T-helper 1 cell treated with Interleukin-12 subunit alpha and Interleukin-12 subunit beta and Interleukin-4 antibody, amounts not matched to agents 30 ng/mL and 1 ng/mL, for 36 hours (primary cell): Measurements from ENCODE around the gene SLC18A3. TPM values are rescaled to one million over a fixed set of nuclear protein-coding genes. Genes with fewer than 3 reads are reported as not detected.

Experiments
- intact Hi-C: fragments of 100-400 bp; cut with micrococcal nuclease; formaldehyde crosslinking; loops from one replicate; pipeline ENCODE4 v1.15.1; 2024
- total RNA-seq: library from RNA; stranded (reverse); gene quantifications from 2 replicates; pipeline ENCODE4 v1.2.3, GENCODE V29; 2022

SLC18A3 gene
- total RNA-seq, 1 donor from 2014 or later: not detected

DNA sequence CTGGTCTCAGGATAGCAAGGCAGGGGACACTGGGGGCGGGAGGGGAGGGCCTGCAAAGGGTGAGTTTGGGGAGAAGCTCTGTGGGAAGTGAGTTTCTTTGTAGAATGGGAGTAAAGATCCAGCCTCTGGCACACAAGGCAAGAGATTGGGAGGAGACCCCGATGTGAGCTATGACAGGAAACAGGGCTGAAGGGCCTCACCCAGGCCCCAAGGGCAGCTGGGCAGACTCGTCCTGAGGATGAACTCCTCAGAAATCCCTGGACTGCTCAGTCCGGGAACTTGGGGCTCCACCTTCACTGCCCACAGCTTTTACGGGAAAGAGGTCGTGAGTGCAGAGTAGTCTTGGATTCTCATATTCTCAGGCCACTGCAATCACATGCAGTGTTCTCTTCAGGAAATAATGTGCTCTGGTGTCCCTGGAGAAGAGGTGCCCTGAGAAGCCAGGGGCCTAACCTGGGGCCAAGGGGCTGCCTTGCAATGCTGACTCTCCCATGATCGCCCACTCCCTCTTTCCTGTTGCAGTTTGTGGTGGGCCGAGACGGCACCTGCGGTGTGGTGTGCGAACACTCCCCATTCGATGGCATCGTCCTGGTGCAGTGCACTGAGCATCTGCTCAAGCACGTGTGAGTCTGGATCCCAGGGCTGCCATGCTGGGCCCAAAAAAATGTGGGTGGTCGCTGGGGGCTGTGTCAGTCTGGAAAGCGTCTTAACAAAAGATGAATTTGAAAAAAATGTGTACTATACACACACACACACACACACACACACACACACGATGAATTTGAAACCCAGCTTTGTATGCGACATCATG, 38.1 kb downstream of the SLC18A3 start:
- intact Hi-C loops: no loop called here

DNA sequence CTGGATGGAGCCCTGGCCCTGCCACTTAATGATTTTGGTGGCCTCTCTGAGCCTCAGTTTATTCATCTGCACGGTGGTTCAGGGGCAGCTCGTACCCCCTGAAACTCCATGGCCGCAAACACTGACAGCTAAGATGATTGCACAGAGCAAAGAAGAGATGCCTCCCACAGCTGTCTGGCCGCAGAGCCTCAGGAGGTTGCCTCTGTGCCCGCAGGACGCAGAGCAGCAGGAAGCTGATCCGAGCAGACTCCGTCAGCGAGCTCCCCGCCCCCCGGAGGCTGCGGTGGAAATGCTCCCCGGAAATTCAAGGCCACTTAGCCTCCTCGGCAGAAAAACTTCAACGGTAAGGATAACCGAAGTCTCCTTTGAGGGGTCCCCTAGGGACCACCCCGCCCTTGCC, 39.2 kb downstream of the SLC18A3 start:
- intact Hi-C loops: loop anchor here (1.0 kb wide), 1 partner anchor 42 kb away; no protein-coding TSS in a partner anchor

DNA sequence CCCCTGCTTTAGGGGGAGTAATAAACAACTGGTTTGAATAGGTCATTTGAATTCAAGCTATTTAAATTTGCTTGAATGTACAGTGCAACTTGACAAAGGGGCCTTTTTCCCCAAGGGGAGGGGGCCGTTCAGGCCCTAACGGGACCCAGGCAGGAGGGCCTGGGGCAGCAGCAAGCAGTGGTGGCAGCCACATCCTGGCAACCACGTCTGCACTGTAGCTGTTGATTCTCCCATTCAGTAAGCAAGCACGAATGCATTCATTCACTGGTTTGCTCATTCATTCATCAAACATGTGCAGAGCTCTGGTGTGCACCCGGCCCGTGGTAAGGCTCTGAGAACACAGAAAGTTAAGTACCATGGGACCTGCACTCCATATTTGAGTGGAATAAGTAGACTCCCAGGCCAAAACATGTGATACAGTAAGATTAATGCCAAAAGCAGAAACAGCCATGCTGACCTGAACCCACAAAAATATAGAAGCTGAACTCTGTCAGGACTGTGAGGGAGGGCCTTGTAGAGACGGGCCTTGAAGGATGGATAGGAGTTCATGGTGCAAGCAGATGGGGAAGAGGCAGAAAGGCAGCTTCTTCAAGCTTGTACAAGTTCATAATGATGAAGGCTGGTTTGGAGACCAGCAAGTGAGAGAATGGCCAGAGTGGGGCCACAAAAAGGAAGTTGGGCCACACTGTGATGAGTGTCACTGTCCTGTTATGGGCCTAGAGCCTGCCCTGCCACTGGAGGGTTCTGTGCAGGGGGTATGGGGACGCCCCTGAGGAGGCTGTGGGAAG, 40.0 kb downstream of the SLC18A3 start:
- intact Hi-C loops: loop anchor here (1.0 kb wide), 1 partner anchor 43 kb away; no protein-coding TSS in a partner anchor

DNA sequence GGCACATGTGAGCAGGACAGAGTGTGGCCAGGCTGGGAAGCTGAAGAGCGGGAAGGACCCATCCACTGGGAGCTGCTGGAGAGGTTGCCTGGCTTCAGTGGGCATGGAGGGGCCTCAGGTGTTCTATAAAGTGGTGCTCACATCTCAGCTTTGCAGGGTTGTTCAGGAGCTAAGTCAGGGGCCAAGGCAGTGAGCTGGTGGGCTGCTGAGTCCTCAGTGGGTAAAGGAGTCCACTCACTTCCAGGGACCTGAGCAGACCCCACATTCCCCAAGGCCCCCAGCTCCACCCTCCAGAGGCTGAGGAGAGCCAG, 40.6 kb downstream of the SLC18A3 start:
- intact Hi-C loops: loop anchor here (1.0 kb wide), 1 partner anchor 291 kb away; no protein-coding TSS in a partner anchor

DNA sequence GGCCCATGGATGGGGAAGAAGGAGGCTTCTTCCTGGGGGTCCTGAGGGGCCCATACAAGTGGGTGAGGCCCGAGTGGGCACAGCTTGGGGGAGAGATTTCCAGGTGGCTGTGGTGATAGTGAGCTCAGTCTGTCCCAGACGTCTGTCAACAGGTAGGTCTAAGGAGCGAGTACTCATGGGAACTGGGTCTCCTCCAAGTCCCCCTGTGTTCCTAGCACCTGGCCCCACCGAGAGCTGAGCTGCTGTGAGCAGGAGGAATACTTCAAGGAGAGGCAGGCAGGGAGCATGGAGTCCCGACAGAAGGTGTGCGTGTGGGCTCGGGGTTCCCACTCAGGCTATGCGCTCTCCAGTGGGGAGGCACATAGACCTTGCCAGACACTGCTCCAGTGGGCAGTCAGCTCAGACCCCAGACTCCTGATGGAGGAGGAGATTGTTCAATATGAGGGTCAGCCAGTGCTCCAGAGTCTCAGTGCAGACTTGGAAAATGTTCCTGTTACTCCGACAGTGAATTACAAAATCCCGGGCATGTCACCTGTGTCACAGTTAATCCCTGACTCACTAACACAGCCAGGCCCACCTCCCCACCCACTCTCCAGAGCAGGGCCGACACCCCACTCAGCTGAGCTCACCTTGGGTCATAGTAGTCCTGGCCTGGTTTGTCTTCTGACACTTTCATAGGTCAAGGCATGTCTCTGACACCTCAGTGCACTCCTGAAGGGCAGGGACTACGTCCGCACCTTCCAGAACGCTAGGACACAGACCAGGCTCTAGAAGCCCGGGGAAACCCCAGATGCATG, 41.1 kb downstream of the SLC18A3 start:
- intact Hi-C loops: loop anchor here (1.0 kb wide), 1 partner anchor 290 kb away; no protein-coding TSS in a partner anchor

DNA sequence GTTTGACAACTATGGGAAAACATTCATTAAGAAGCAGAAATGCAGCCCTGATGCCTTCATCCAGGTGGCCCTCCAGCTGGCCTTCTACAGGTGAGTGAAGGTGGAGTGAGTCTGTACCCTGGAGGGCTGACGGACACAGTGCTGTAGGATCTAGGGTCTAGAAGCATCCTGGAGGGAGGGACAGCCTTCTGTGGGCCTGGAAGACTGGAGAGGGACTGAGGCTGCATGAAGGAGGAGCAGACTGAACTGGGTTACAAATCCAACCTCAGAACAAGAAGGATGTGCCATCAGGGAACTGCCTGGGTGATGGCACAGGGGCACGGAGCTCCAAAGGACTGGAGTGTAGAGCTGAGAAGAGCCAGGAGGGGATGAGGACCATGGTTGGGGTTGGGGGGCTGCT, 41.8 kb downstream of the SLC18A3 start:
- intact Hi-C loops: loop anchor here (1.0 kb wide), 1 partner anchor 289 kb away; no protein-coding TSS in a partner anchor

DNA sequence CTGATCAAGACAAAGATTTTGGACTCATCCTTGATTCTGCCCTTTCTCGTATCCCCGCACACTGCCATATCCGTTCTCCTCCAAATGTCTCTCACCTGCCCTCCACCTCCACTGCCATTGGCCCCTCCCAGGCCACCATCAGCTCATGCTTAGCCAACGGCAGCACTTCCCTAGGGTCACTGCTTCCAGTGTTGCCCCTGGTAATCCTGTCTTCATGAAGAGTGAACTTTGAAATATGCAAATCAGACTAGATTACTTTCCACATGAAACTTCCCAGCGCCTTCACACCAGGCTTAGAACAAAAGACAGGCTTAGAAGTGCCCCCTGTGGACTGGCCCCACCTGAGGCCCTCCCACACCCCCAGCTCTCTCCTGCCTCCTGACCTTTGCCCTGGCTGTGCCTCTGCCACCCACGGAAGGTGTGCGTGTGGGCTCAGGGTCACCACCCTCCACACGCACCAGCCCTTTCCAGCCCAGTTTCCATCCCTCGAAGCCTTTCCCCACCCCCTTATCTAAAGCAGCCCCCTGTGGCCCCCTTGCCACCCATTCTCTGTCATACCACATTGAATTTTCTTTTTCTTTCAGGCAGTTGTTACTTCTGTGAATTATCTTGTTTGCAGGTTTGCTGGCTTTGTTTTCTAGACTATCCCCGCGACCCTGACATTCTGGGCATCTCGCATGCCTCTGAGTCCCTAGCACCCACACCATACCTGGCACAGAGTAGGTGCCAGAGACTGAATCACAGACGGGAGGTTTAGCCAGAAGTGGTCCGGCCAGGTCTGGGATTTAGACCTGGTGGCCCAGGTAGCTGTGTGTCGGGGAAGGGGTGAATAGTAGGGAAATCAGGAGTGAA, 42.5 kb downstream of the SLC18A3 start:
- intact Hi-C loops: no loop called here

DNA sequence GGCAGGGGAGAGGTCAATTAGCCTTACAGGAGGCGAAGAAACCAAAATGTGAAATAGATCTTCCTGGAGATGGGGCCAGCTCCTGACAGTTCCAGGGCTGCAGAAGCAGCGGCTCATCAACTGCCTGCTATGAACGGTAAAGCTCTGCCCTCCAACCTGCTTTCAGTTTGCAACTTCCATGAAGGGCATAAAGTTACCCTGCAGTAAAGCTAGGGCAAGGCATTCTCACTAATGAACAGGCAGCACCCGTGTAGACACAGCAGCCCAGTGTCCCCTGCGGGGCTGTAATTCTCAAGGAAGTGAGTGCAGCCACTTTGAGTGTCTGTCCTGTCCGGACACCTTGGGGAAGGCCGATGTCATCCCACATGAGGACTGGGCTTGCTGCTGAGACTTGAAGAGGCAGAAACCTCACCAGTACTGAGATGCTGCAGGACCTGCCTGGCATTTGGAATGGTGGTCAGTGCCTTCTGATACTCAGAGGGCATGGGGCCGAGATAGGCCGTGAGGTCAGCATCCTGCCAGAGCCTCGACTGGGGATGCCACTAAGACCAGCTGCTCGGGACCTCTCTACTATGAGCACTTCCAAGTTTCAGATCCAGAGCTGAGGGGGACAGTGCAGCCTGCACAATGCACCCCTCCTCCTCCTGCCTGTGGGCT, 43.3 kb downstream of the SLC18A3 start:
- intact Hi-C loops: no loop called here

DNA sequence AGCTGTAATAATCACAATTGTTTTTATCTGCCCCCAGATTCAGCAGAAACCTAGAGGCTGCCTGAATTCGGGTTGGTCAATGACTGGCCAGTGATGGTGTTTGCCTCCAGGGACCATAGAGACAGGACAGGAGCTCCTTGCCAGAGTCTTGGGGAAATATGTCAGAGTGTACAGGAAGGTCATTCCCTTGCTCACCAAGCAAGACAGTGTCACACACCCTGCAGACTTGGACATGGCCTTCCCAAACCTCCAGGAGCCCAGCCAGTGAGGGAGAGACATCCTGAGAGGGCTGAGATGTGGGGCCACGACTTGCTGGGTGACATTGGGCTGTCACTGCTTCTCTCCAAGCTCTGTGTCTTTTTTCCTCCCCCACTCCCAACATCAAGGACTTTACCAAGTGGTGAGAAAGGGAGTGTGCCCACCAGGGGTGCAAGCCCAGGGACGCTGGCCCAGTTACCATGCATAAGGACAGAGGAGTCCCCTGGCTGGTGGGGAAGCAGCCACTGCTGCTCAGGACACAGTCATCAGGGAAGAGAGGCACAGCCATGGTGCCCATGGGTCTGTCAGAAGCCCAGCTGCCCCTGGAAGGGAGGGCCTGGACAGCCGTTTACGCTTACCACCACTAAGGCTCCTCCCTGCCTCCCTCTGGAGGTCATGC, 44.1 kb downstream of the SLC18A3 start:
- intact Hi-C loops: no loop called here

DNA sequence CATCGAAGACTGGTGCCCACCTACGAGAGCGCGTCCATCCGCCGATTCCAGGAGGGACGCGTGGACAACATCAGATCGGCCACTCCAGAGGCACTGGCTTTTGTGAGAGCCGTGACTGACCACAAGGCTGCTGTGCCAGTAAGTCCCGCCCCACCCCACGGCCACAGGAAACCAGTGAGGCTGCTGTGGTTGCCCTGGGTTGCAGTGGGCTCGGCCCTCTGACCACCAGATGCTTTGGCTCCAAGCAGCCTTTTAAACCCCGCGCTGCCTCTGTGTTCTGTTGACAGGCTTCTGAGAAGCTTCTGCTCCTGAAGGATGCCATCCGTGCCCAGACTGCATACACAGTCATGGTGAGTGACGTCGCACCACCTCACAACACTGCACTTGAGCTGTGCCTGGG, 45.0 kb downstream of the SLC18A3 start:
- intact Hi-C loops: no loop called here

DNA sequence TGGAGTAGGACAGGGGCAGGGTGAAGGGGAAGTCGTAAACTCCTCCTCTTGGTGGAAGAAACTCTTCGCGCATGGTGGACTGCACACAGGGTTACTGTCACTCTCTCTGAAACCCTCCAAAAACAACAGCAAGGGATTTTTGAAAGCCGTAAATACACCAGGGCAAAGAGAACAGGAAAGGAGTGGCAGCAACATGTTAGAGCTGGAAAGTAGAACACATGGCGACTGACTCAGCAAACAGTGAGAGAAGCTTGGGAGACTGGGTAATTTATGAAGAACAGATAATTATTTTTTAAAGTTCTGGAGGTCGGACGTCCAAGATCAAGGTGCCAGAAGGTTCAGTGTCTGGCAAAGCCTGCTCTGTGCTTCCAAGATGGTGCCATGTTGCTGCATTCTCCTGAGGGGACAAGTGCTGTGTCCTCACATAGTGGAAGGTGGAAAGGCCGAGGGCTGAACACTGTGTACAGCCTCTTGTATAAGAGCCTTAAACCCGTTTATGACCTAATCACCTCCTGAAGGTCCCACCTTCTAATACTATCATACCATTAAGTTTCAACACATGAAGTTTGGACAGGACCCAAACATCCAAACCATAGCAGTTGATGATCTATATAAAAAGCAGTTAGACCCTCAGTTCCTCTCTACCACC, 46.9 kb downstream of the SLC18A3 start:
- intact Hi-C loops: no loop called here

DNA sequence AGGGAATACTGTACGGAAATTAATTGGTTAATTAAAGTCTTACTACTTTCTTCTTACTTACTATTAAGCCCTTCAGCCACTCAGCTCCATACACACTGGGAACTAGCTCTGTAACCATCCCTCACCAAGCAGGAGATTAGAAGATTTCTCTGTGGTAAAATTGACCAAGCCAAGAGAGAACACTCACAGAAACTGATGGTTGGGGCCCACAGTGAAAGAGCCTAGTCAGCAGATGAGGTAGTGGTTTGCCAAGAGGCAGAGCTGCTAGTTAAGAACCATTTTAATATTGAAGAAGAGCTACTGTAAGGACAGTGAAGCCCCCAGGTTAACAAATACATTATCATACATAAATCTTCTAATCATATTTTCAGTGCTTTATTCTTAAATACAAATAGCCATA, 47.5 kb downstream of the SLC18A3 start:
- intact Hi-C loops: no loop called here

DNA sequence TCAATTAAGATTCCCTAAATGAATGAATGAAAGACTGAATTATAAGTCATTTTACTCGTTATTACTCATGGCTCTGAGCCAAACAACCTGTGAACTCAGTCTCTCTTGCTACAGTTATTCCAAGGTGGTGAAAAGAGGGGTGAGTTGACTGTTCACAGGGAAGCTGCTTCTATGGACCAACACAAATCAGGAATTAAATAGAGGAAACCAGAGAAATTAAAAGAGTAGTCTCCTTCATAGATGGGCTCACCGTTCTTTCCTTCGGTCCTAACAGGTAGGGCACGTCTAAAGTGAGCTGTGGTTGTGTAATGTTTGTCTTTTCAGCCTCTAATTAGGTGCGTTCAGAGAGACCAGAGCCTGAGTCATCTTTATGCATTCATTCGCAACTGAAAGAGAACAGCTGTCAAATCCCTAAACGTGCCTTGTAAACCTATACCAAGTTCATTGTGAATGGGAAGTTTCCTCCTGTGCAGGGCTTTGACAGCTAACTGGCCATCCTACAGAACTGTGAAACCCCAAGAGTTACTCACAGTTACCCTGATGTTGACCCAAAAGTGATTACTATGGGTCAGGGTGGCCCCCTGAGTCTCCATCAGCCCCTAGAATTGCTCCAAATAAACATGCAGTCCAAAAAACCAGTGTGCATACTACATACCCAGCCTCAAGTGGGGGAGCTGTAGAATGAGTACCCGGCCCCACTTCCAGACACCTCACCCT, 51.2 kb downstream of the SLC18A3 start:
- intact Hi-C loops: no loop called here

Other genes starting within 250 kb of the SLC18A3 start
- not detected in 2 replicates for gene DRGX, start 214.2 kb upstream of the SLC18A3 start, total RNA-seq
- gene ERCC6, start 71.2 kb upstream of the SLC18A3 start, total RNA-seq: 21.0 and 21.5 TPM in 2 replicates
- gene CHAT, start 3.7 kb downstream of the SLC18A3 start, total RNA-seq: not detected in 2 replicates
- gene C10orf53, start 69.3 kb downstream of the SLC18A3 start, total RNA-seq: not detected in 2 replicates
- 0.12 TPM in 1 of 2 replicates, not detected in the other for gene OGDHL, start 152.0 kb downstream of the SLC18A3 start, total RNA-seq